PC-9 (cell line): Measurements from ENCODE around the gene BLOC1S6.

Experiments used
- EZH2 ChIP-seq: fragments of 200-600 bp; sonication (generic); IDR thresholded peaks from 2 replicates; pipeline ENCODE4 v1.8.0; 2017; ENCODE audit warnings: antibody characterized with exemption, low read depth
- TF ChIP-seq, protein P1 (sequence below): fragments of 200-600 bp; sonication (generic); conservative IDR thresholded peaks from 2 replicates; pipeline ENCODE4 v1.6.1; 2017; ENCODE audit warnings: mixed run types, antibody characterized with exemption, mild to moderate bottlenecking, moderate library complexity

DNA sequence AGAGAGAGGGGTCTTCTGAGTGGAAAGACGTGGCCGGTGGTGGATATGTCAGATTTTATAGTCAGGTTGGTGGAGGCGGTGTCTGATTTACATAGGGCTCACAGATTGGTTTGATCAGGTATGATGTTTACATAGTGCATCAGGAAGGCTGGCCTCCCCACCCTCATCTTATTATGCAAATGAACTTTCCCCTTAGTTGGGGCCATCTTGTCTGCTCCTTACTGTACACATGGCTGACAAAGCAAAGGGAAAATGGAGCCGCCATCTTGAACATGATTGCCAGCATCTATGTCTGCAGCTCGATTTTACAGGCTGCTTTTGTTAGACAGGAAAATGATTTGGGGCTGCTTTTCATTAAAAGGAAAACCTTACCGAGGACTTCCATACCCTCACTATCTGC is 67.6 kb downstream of the BLOC1S6 start:
- TF ChIP-seq, protein P1, sequence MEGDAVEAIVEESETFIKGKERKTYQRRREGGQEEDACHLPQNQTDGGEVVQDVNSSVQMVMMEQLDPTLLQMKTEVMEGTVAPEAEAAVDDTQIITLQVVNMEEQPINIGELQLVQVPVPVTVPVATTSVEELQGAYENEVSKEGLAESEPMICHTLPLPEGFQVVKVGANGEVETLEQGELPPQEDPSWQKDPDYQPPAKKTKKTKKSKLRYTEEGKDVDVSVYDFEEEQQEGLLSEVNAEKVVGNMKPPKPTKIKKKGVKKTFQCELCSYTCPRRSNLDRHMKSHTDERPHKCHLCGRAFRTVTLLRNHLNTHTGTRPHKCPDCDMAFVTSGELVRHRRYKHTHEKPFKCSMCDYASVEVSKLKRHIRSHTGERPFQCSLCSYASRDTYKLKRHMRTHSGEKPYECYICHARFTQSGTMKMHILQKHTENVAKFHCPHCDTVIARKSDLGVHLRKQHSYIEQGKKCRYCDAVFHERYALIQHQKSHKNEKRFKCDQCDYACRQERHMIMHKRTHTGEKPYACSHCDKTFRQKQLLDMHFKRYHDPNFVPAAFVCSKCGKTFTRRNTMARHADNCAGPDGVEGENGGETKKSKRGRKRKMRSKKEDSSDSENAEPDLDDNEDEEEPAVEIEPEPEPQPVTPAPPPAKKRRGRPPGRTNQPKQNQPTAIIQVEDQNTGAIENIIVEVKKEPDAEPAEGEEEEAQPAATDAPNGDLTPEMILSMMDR = no peak
- TF ChIP-seq EZH2 = no peak
